Choroid plexus epithelial cell (primary cell): ENCODE data around the gene SVOPL.

Source experiments
- DNase-seq: peaks from one replicate; pipeline ENCODE4 v3.0.0-alpha.2; 2010; ENCODE audit warnings: low read depth
- H3K4me3 ChIP-seq: 2 replicates; pipeline ENCODE4 v1.5.1; 2011; ENCODE audit warnings: low read depth, mild to moderate bottlenecking, control low read depth, low read length, moderate library complexity
- TF ChIP-seq, protein P1 (sequence below): conservative IDR thresholded peaks from 2 replicates; pipeline ENCODE4 v1.5.1; 2011; ENCODE audit warnings: low read depth, mild to moderate bottlenecking, control low read depth, inconsistent platforms, low read length, moderate library complexity

The SVOPL gene

DNA sequence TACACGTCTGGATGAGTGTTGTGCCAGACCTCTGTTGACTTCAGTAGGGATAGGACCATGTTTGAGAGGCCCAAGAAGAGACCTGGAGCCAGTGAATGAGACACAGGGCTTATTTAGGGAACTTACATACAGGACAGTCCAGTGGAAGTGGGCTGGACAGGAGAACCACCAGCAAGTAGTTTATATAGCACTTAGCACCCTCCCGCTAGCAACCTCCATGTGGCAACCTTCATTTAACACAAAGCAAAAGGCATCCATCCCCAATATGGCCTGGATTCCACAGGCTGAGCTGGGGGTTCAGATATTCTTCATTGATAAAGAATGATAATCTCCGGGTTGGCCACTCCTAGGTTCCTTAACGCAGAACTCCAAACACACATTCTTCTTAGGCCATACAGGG lies 147.4 kb downstream of the SVOPL start:
- TF ChIP-seq, protein P1, sequence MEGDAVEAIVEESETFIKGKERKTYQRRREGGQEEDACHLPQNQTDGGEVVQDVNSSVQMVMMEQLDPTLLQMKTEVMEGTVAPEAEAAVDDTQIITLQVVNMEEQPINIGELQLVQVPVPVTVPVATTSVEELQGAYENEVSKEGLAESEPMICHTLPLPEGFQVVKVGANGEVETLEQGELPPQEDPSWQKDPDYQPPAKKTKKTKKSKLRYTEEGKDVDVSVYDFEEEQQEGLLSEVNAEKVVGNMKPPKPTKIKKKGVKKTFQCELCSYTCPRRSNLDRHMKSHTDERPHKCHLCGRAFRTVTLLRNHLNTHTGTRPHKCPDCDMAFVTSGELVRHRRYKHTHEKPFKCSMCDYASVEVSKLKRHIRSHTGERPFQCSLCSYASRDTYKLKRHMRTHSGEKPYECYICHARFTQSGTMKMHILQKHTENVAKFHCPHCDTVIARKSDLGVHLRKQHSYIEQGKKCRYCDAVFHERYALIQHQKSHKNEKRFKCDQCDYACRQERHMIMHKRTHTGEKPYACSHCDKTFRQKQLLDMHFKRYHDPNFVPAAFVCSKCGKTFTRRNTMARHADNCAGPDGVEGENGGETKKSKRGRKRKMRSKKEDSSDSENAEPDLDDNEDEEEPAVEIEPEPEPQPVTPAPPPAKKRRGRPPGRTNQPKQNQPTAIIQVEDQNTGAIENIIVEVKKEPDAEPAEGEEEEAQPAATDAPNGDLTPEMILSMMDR, result no peak
- no peak overlapping the region for H3K4me3 ChIP-seq
- no peak for DNase-seq

GRCh38 chr7:138551102-138551501 lies 150.1 kb downstream of the SVOPL start:
- H3K4me3 ChIP-seq, result no peak overlapping the region
- DNase-seq, result no peak
- TF ChIP-seq, protein P1, result no peak

- no peak overlapping the region for H3K4me3 ChIP-seq
- no peak for DNase-seq
- TF ChIP-seq, protein P1, result no peak
Observed at GRCh38 chr7:138550337-138550736, 150.8 kb downstream of the SVOPL start.

DNA sequence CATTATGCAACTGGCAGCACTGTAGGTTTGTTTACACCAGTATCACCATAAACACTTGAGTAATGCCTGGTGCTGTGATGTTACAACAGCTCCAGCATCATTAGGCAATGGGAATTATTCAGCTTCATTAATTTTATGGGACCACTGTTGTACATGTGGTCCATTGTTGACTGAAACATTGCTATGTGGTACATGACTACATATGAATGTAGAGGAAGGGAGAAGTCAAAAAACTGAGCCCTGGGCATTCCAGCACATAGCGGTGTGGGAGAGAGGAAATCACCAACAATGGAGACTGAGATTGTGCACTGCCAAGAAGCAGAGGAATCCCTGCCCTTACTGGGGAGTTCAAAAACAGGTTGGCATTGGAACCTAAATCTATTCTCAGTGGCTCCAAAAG lies 152.1 kb downstream of the SVOPL start:
- no peak for DNase-seq
- TF ChIP-seq, protein P1, result no peak
- no peak overlapping the region for H3K4me3 ChIP-seq

- no peak overlapping the region for H3K4me3 ChIP-seq
- DNase-seq, result no peak
- TF ChIP-seq, protein P1, result no peak
Observed at GRCh38 chr7:138546829-138547228, 154.3 kb downstream of the SVOPL start.

DNA sequence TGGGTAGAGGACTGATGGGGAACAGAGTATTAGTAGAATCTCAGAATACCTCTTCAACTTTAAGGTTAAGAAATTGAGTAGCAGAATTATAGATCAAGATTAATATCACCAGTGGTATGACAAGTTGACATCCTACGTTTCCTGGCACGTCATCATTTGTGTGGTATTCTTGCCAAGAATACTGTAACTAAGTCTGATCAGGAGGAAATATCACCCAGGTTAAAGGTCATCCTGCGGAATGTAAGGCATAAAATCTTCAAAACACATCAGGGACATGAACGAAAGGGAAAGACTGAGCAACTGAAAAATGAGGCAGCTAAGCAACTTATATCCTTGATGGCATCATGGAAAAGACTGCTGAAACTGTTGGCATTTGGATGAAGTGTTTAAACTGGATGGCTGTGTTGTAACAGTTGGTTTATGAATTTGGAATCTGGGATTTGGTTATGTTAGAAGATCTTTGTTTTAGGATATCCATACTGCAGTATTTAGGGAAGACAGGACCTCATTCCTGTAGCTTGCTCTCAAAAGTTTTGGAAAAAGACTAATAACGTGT lies 155.0 kb downstream of the SVOPL start:
- no peak for DNase-seq
- no peak overlapping the region for H3K4me3 ChIP-seq
- TF ChIP-seq, protein P1, result no peak

DNA sequence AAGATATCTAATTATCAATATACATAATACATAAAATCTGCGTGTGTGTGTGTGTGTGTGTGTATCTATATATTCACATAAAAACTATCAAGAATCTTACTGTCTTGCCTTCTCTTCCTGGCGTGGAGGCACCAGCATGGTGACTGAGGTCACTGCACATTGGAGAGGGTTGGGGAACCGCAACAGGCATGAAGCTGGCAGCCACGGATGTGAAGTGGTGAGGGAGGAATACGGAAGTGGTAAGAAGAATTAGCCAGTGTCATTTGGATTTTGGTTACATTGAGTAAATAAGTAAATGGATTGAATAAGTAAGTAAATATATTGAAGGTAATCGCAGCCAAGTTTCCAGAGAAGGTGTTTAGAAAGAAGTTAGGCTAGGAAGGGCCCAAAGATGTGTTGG lies 156.0 kb downstream of the SVOPL start:
- TF ChIP-seq, protein P1, result no peak
- H3K4me3 ChIP-seq, result no peak overlapping the region
- no peak for DNase-seq
